Fibroblast of lung (primary cell): ENCODE results near the gene EME1. TPM values are rescaled to one million over a fixed set of nuclear protein-coding genes. Genes with fewer than 3 reads are reported as not detected.

Experiments
- DNase-seq, 2 donors: peaks; one replicate each; pipeline versions ENCODE4 v3.0.0 to v3.0.0-alpha.2; 2010; ENCODE audit warnings: low read depth in 2 of 2
- H2AFZ ChIP-seq: 2 replicates; pipeline ENCODE4 v1.5.1; 2012; ENCODE audit warnings: low read length, control low read depth, inconsistent platforms
- H3K27ac ChIP-seq: 2 replicates; pipeline ENCODE4 v1.5.1; 2011; ENCODE audit warnings: low read length, control low read depth; ENCODE audit not compliant: insufficient read depth
- H3K27me3 ChIP-seq: 2 replicates; pipeline ENCODE4 v1.5.1; 2011; ENCODE audit warnings: mild to moderate bottlenecking, low read length; ENCODE audit not compliant: control insufficient read depth, insufficient read depth
- H3K36me3 ChIP-seq: 2 replicates; pipeline ENCODE4 v1.5.1; 2011; ENCODE audit warnings: low read length; ENCODE audit not compliant: control insufficient read depth, insufficient read depth
- H3K4me1 ChIP-seq: 2 replicates; pipeline ENCODE4 v1.5.1; 2011; ENCODE audit warnings: low read length; ENCODE audit not compliant: control insufficient read depth, insufficient read depth; ENCODE audit errors: extremely low read depth
- H3K4me2 ChIP-seq: 2 replicates; pipeline ENCODE4 v1.5.1; 2011; ENCODE audit warnings: low read length, control low read depth; ENCODE audit not compliant: insufficient read depth; ENCODE audit errors: extremely low read depth
- H3K4me3 ChIP-seq, 4 experiments: fragments of 200-600 bp in 1 of 4; sonication (generic) in 1 of 4; replicated peaks in 1 of 4; 2 replicates each; pipeline ENCODE4 v1.5.1; 2011 to 2016; ENCODE audit warnings: low read length in 4 of 4, low read depth in 3 of 4, mild to moderate bottlenecking in 3 of 4, control low read depth in 2 of 4, inconsistent platforms in 1 of 4, mixed read lengths in 1 of 4; ENCODE audit not compliant: insufficient read depth in 1 of 4; ENCODE audit errors: control extremely low read depth in 1 of 4
- H3K79me2 ChIP-seq: 2 replicates; pipeline ENCODE4 v1.5.1; 2012; ENCODE audit warnings: mild to moderate bottlenecking, low read length, inconsistent platforms; ENCODE audit not compliant: control insufficient read depth, insufficient read depth
- H3K9ac ChIP-seq: 2 replicates; pipeline ENCODE4 v1.5.1; 2011; ENCODE audit warnings: mild to moderate bottlenecking, low read length, control low read depth; ENCODE audit not compliant: insufficient read depth
- H3K9me3 ChIP-seq: 2 replicates; pipeline ENCODE4 v1.5.1; 2012; ENCODE audit warnings: low read depth, low read length; ENCODE audit not compliant: control insufficient read depth, insufficient read depth
- H4K20me1 ChIP-seq: 2 replicates; pipeline ENCODE4 v1.5.1; 2011; ENCODE audit warnings: low read length; ENCODE audit not compliant: control insufficient read depth, insufficient read depth; ENCODE audit errors: extremely low read depth
- CTCF ChIP-seq, 2 donors: IDR thresholded peaks in 1 of 2; conservative IDR thresholded peaks in 1 of 2; 1 replicate in 1 of 2; 2 replicates in 1 of 2; pipeline ENCODE4 v1.5.1; 2011 to 2012; ENCODE audit warnings: low read length in 2 of 2, control low read depth in 1 of 2, inconsistent platforms in 1 of 2, low read depth in 1 of 2, mild to moderate bottlenecking in 1 of 2
- EZH2 ChIP-seq: IDR thresholded peaks from 2 replicates; pipeline ENCODE4 v1.5.1; 2012; ENCODE audit warnings: low read length, control low read depth, mild to moderate bottlenecking; ENCODE audit errors: missing control alignments
- polyA plus RNA-seq, 2 donors: library from polyadenylated mRNA; depleted of rRNA in 1 of 2; stranded (reverse) in 1 of 2; unstranded in 1 of 2; fragments of >200 nt; gene quantifications; 2 replicates each; pipeline ENCODE4 v1.2.1, GENCODE V29; 2011 to 2012; ENCODE audit warnings: missing spikeins in 1 of 2
- total RNA-seq: library from RNA; depleted of rRNA; stranded (reverse); fragments of >200 nt; gene quantifications from 2 replicates; pipeline ENCODE4 v1.2.1, GENCODE V29; 2014

The EME1 gene
- total and polyA plus RNA-seq, 2 donors (not counting 1 experiment from before 2014, with no cell fraction given), result 2.3 to 2.7 TPM

- Histone ChIP-seq H3K79me2 (no peaks in the 10 kb centered on the region), H2AFZ (no peak overlapping the region)
- TF ChIP-seq CTCF (conservative IDR thresholded peaks at IDR 0.05 in 1 of 2, IDR thresholded peaks at IDR 0.05 in 1 of 2; ENCODE audit: low read depth in 1 of 2, low read length in 2 of 2) (no peak), EZH2 (no peak)
Observed at GRCh38 chr17:50330151-50330775, 42.8 kb upstream of the EME1 start.

GRCh38 chr17:50331085-50331791 is 41.8 kb upstream of the EME1 start:
- no peak overlapping the region for H2AFZ ChIP-seq
- no peaks in the 10 kb centered on the region for H3K79me2 ChIP-seq
- H3K9ac ChIP-seq, result no peak overlapping the region
- peak overlapping the region; percentile 35 for H3K4me2 ChIP-seq
- no peak for TF ChIP-seq EZH2
- no peak for TF ChIP-seq CTCF (conservative IDR thresholded peaks at IDR 0.05 in 1 of 2, IDR thresholded peaks at IDR 0.05 in 1 of 2; ENCODE audit: low read depth in 1 of 2, low read length in 2 of 2)
- H3K36me3 ChIP-seq, result no peaks in the 10 kb centered on the region
- no peaks in the 10 kb centered on the region for H3K27me3 ChIP-seq
- H3K9me3 ChIP-seq, result no peaks in the 10 kb centered on the region
- H3K4me1 ChIP-seq, result peaks cover 6% of the 10 kb centered on the region
- H3K4me3 ChIP-seq, result no peak overlapping the region
- no peaks in the 10 kb centered on the region for H4K20me1 ChIP-seq
- peak overlapping the region; percentile 47 for H3K27ac ChIP-seq
- DNase-seq, result peak; percentile 84 to 97

More at GRCh38 chr17:50330151-50330775, 42.8 kb upstream of the EME1 start:
- Histone ChIP-seq H3K27ac (no peak overlapping the region), H3K36me3 (no peaks in the 10 kb centered on the region), H4K20me1 (no peaks in the 10 kb centered on the region), H3K9me3 (no peaks in the 10 kb centered on the region), H3K9ac (no peak overlapping the region), H3K4me3 (no peak overlapping the region), H3K4me2 (no peak overlapping the region), H3K27me3 (no peaks in the 10 kb centered on the region), H3K4me1 (peaks cover 6% of the 10 kb centered on the region)
- DNase-seq, result no peak

GRCh38 chr17:50332196-50332595 is 40.8 kb upstream of the EME1 start:
- TF ChIP-seq CTCF (conservative IDR thresholded peaks at IDR 0.05 in 1 of 2, IDR thresholded peaks at IDR 0.05 in 1 of 2; ENCODE audit: low read depth in 1 of 2, low read length in 2 of 2) (no peak), EZH2 (no peak)
- H3K27ac ChIP-seq, result no peak overlapping the region
- H3K79me2 ChIP-seq, result no peaks in the 10 kb centered on the region
- no peak for DNase-seq
- H3K36me3 ChIP-seq, result no peaks in the 10 kb centered on the region
- H4K20me1 ChIP-seq, result no peaks in the 10 kb centered on the region
- H3K4me2 ChIP-seq, result no peak overlapping the region
- no peak overlapping the region for H3K4me3 ChIP-seq
- H2AFZ ChIP-seq, result no peak overlapping the region
- peaks cover 6% of the 10 kb centered on the region for H3K4me1 ChIP-seq
- H3K9ac ChIP-seq, result no peak overlapping the region
- H3K9me3 ChIP-seq, result no peaks in the 10 kb centered on the region
- H3K27me3 ChIP-seq, result no peaks in the 10 kb centered on the region
